ENCODE measurements around the gene SLC25A27.

- no peak for TF ChIP-seq EZH2phosphoT487 (IDR thresholded peaks at IDR 0.05; ENCODE audit: unreplicated experiment)
- TF ChIP-seq CTCF (conservative IDR thresholded peaks at IDR 0.05; ENCODE audit: low read depth in 2 of 2): no peak
- no peak for TF ChIP-seq EZH2 (IDR thresholded peaks at IDR 0.05; ENCODE audit: low read depth, unreplicated experiment)
- TF ChIP-seq POLR2AphosphoS5 (IDR thresholded peaks at IDR 0.05; ENCODE audit: low read depth): no peak
- TF ChIP-seq ZNF331 (CRISPR knock-in tag; IDR thresholded peaks at IDR 0.05; ENCODE audit: low read depth): no peak
- no peak for TF ChIP-seq REST (IDR thresholded peaks at IDR 0.05; ENCODE audit: unreplicated experiment)
- TF ChIP-seq CREB1 (CRISPR knock-in tag; IDR thresholded peaks at IDR 0.05; ENCODE audit: low read depth): no peak
- no peak for TF ChIP-seq ZNF462 (CRISPR knock-in tag; IDR thresholded peaks at IDR 0.05)
- no peak for TF ChIP-seq JUNB (IDR thresholded peaks at IDR 0.05; ENCODE audit: unreplicated experiment)
- no peak for TF ChIP-seq STAT1 (IDR thresholded peaks at IDR 0.05; ENCODE audit: unreplicated experiment)
- no peak for TF ChIP-seq ETS1 (IDR thresholded peaks at IDR 0.05)
- TF ChIP-seq ZNF114 (CRISPR knock-in tag; IDR thresholded peaks at IDR 0.05): no peak
- TF ChIP-seq NANOG (IDR thresholded peaks at IDR 0.05; ENCODE audit: borderline replicate concordance): no peak
Measured at GRCh38 chr6:46628976-46629375, 23.8 kb upstream of the SLC25A27 start.

Data from GM23338 (cell line).